ENCODE measurements around the gene GNAS.
"Not testable (repeated sequence)": the region's sequence is repeated elsewhere in the genome, so short reads cannot be mapped to it uniquely, and the experiment has no call there.

Gene GNAS

DNA sequence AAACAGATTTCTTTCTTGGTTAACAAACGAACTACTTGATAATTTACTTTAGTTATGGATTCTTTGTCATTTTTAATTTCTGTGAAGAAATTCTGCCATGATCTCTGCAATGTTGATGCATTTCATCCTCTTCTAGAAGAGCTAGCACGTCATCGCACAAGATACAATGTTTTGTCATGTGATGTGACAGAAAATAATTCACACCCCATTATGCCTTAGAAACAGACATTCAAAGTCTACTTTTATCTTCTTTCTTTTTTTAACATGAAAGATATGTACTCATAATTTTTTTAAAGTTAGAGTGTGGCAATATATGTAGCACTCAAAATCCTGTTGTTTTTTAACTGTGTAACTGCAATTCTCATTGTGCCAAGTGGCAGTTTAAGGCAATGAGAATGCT is 89.0 kb downstream of the GNAS start:
- DNase-seq = no peak

DNA sequence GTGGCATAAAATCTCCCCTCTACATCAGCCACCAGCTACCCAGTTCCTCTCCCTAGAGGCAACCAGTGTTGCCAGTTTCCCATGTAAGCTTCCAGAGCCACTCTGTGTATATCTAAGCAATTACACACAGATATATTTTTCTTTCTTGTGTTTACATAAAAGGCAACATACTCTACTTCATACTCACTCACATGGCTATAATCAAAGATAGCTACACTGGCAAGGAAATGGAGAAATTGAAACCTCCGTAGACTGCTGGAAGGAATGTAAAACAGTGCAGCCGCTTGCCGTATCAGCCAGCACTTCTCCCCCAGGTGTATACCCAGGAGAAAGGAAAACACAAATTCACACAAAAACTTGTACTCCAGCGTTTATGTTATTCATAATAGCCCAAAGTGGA is 90.0 kb downstream of the GNAS start:
- no peak for DNase-seq

DNA sequence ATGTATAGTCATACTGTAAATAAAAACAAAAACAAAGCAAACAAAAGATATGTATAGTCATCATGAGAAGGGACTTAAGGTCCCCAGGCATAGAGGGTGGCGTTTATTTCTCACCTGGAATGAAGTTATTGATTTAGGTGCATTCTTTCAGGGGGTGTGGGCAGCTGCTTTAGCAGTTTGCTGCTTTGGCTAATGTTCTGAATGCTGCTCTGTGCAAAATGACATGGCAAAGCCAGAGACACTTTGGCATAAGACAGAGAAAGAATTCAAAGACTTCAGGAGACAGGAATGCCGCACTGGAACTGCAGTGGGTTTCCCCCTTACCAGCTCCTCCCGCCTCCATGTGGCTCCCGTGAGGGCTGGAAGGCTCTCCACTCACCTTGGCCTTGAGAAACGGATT is 92.1 kb downstream of the GNAS start:
- DNase-seq = no peak

DNA sequence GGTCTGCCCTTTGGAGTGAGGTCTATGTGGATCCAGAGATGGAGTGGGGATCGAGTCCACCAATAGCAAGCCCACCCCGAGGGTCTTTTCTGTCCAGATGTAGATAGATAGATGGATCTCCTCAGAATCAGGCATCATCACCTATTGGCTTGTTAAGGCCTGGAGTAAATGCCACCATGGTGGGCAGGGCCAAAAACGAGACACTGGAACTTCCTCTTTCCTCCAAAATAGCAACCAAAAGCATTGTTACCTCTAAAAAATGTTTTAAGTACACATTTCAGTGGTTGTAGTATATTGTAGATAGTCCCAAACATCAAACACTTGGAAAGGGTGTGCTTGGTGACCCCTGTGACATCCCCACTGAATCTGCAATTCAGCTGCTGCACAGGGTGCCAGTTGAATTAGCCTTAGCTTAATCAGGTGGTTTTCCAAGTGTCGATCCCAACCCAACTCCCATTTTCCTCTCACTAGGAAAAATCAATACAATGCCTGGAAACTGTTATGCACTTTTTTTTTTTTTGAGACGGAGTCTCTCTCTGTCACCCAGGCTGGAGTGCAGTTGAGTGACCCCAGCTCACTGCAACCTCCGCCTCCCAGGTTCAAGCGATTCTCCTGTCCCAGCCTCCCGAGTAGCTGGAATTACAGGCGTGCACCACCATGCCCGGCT is 93.6 kb downstream of the GNAS start:
- DNase-seq = no peak

DNA sequence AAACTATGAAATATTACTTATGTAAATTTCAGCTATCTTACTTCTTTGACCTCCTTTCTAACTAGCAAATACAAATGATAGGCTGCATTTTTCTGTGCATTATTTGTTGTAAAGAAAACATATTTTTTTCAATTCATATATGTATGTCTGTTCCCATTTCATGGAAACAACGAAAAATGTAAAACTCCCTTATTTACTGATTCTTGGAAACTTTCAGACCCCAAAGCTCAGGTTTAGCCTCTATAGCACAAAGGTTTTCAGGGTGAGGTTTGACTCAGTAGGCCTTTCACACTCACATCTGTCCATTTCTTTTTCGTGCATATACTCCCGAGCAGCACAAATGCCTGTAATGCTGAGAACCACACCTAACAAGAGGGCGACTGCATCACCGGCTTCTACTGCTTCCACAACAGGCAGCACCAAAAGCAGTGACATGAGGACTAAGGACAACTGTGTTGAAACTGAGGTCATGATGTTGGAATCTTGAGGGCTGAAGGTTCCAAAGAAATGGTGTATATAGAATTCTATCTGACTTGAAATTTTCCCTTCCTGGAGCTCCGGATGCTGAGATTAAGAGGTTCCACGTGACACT is 95.4 kb downstream of the GNAS start:
- not testable (repeated sequence) for DNase-seq

DNA sequence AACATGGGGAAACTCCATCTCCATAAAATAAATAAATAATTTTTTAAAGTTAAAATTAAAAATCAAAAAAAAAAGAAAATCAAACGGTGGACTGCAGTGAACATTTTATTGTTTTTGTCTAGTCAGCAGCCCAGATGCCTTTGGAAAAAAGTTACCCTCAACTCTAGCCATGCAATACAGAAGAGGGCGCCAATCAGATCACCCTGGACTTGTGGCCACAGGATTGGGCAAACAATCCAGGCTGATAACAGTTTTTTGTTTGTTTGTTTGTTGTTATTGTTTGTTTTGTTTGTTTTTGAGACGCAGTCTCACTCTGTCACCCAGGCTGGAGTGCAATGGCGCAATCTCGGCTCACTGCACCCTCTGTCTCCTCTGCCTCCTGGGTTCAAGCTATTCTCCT is 98.1 kb downstream of the GNAS start:
- no peak for DNase-seq

DNA sequence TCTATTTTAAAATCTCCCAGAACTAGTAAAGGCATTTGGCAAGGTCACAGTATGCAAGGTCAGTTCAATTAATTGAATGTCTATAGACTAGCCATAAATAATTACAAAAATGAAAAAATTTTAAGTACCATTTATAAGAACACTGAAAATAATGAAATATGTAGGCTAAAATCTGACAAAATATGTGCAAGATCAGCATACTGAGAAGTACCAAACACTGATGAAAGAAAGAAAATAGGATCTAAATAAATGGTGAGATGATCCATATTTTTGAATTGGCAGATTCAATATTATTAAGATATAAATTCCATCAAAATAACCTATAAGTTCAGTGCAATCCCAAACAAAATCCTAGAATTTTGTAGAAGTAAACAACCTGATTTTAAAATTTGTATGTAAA is 100.5 kb downstream of the GNAS start:
- DNase-seq = no peak

DNA sequence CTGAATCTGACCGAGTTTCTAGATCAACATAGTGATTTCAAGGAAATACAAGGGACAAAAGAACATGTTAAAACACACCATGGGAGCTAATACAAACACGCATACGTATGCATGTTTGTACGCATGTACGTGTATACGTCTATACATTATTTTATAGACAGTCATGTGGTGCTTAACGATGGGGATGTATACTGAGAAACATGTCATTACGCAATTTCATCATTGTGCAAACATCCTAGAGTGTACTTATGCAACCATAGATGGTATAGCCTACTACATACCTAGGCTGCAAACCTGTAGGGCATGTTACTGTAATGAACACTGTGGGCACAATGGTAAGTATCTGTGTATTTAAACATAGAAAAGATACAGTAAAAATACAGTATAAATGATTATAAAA is 103.6 kb downstream of the GNAS start:
- DNase-seq = peak; percentile 71

DNA sequence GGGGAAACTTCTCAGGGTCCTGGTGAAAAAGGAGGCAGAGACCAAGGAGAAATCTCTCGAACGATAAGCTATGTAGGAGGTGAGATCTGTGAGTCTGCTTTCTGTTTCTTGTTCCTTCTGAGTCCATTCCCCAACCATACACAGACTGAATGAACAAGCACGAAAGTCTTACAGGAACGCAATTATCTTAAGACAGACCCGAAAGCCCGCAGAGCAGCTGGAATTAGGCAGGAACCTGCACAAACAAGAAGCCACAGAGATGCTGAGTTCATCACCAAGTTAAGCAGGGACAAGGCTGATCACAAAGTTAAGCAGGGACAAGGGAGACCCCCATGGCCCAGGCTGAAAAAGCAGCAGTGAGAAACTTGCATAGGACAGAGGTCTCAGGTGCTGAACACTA is 107.1 kb downstream of the GNAS start:
- DNase-seq = no peak

All from GF-D8 (cell line).